Ectodermal cell (in vitro differentiated cells): ENCODE measurements around the gene BMPR2.
"Not testable (repeated sequence)": the region's sequence is repeated elsewhere in the genome, so short reads cannot be mapped to it uniquely, and the experiment has no call there.

Source experiments
- H3K27ac ChIP-seq: 2 replicates; pipeline ENCODE4 v1.7.0; 2013; ENCODE audit warnings: mild to moderate bottlenecking, low read depth, low read length; ENCODE audit not compliant: insufficient read depth, poor library complexity, severe bottlenecking
- H3K27me3 ChIP-seq: 2 replicates; pipeline ENCODE4 v1.7.0; 2013; ENCODE audit warnings: mild to moderate bottlenecking, low read length; ENCODE audit not compliant: insufficient read depth, control insufficient read depth, poor library complexity, severe bottlenecking
- H3K36me3 ChIP-seq: one replicate; pipeline ENCODE4 v1.7.0; 2013; ENCODE audit warnings: low read length; ENCODE audit not compliant: control insufficient read depth, insufficient read depth
- H3K4me1 ChIP-seq: one replicate; pipeline ENCODE4 v1.7.0; 2013; ENCODE audit warnings: low read length; ENCODE audit not compliant: control insufficient read depth, insufficient read depth
- H3K4me3 ChIP-seq: 2 replicates; pipeline ENCODE4 v1.7.0; 2013; ENCODE audit warnings: low read depth, low read length, control low read depth; ENCODE audit not compliant: insufficient read depth
- H3K9me3 ChIP-seq: 2 replicates; pipeline ENCODE4 v1.7.0; 2013; ENCODE audit warnings: mild to moderate bottlenecking, low read length, moderate library complexity; ENCODE audit not compliant: control insufficient read depth
- WGBS, 2 experiments: methylation state at CpG; one replicate each; pipeline ENCODE4 v1.1.7; 2013; ENCODE audit warnings: missing lambda C conversion rate in 2 of 2; 5-methylcytosine and 5-hydroxymethylcytosine counted together

BMPR2 gene

DNA sequence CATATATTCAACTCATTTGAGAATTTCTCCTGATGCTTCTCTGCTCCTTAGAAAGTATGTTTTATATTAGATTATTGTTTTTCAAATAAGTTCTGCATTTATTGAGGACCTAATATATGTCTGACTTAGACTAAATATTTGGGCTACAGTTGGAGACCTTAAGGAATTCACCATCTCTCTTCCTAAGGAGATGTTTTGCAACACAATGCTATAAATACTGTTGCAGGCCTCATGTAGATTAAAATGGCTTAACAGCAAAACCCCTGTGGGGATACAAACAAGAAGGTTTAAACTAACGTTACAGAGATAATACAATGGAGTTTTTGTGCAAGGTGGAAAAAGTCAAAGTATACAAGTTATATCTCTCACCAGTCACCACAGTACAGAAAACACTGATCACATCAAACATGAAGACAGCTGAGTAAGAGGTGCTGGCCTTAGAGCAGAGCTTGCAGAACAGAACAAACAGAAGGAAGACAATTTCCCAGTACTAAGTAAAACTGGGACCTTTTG is 20.1 kb upstream of the BMPR2 start:
- H3K4me3 ChIP-seq: no peak overlapping the region
- no peaks in the 10 kb centered on the region for H3K36me3 ChIP-seq
- 30% methylated on average over 1 of the region's 1 CpG; no CpG with 5 or more reads in 1 of the 2 experiments for WGBS, 2 experiments
- no peak overlapping the region for H3K27ac ChIP-seq
- H3K4me1 ChIP-seq: no peaks in the 10 kb centered on the region
- H3K9me3 ChIP-seq: no peaks in the 10 kb centered on the region
- no peaks in the 10 kb centered on the region for H3K27me3 ChIP-seq

DNA sequence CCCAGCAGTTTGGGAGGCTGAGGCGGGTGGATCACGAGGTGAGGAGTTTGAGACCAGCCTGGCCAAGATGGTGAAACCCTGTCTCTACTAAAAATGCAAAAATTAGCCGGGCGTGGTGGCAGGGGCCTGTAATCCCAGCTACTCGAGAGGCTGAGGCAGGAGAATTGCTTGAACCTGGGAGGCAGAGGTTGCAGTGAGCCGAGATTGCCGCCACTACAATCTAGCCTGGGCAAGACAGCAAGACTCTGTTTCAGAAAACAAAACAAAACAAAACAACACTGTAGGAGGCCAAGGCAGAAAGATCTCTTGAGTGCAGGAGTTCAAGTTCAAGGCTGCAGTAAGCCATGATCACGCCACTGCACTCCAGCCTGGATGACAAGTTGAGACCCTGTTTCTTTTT is 17.2 kb upstream of the BMPR2 start:
- not testable (repeated sequence) for H3K27ac ChIP-seq, H3K4me1 ChIP-seq, H3K4me3 ChIP-seq, H3K9me3 ChIP-seq, H3K27me3 ChIP-seq, H3K36me3 ChIP-seq
- WGBS, 2 experiments: 93 to 95% methylated on average over 8 of the region's 8 CpGs

DNA sequence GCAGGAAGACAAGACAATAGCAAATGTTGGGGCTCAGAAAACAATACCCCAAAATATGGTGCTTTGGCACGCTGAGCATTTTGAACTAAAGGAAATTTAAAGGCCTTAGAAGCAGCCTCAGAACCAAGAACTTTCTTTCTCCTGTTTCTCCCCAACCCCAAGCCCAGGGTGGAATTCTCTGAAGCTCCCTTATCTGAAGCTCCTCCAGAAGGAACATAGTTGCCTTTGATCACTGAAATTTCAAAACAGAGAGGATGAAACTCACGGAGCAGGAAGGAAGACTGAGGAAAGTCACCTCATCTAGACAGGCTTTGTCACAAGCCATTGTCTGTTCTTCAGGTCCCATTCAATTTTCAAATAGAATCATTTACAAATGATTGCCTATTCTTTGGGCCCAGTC is 15.5 kb upstream of the BMPR2 start:
- H3K27ac ChIP-seq: no peak overlapping the region
- H3K9me3 ChIP-seq: no peaks in the 10 kb centered on the region
- no peaks in the 10 kb centered on the region for H3K27me3 ChIP-seq
- H3K4me3 ChIP-seq: no peak overlapping the region
- H3K4me1 ChIP-seq: no peaks in the 10 kb centered on the region
- WGBS, 2 experiments: 71 to 81% methylated on average over 2 of the region's 2 CpGs
- H3K36me3 ChIP-seq: no peaks in the 10 kb centered on the region

- no peaks in the 10 kb centered on the region for H3K9me3 ChIP-seq
- no peak overlapping the region for H3K4me3 ChIP-seq
- no peaks in the 10 kb centered on the region for H3K27me3 ChIP-seq
- H3K27ac ChIP-seq: no peak overlapping the region
- 89 to 93% methylated on average over 4 of the region's 4 CpGs for WGBS, 2 experiments
- H3K4me1 ChIP-seq: no peaks in the 10 kb centered on the region
- H3K36me3 ChIP-seq: no peaks in the 10 kb centered on the region
Observed at GRCh38 chr2:202361108-202361507, 15.0 kb upstream of the BMPR2 start.

GRCh38 chr2:202373490-202373889 is 2.6 kb upstream of the BMPR2 start:
- 91 to 93% methylated on average over 7 of the region's 7 CpGs for whole genome bisulfite sequencing, 2 experiments
- no peak overlapping the region for H3K4me3 ChIP-seq
- no peaks in the 10 kb centered on the region for H3K9me3 ChIP-seq

DNA sequence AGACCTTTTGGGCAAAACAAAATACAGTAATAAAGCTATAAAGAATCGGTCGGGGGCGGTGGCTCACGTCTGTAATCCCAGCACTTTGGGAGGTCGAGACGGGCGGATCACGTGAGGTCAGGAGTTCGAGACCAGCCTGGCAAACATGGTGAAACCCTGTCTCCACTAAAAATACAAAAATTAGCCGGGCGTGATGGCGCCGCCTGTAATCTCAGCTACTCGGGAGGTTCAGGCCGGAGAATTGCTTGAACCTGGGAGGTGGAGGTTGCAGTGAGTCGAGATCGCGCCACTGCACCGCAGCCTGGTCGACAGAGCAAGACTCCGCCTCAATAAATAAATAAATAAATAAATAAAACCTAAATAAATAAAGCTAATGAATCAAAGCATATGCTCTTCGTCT is 1.7 kb upstream of the BMPR2 start:
- not testable (repeated sequence) for H3K4me1 ChIP-seq, H3K36me3 ChIP-seq, H3K27ac ChIP-seq, H3K27me3 ChIP-seq, H3K9me3 ChIP-seq, H3K4me3 ChIP-seq
- 87 to 91% methylated on average over 18 to 19 of the region's 22 CpGs for WGBS, 2 experiments

More at GRCh38 chr2:202373490-202373889, 2.6 kb upstream of the BMPR2 start:
- H3K27ac ChIP-seq: no peak overlapping the region
- peaks cover 5% of the 10 kb centered on the region for H3K4me1 ChIP-seq
- H3K27me3 ChIP-seq: peaks cover 9% of the 10 kb centered on the region
- H3K36me3 ChIP-seq: no peaks in the 10 kb centered on the region

DNA sequence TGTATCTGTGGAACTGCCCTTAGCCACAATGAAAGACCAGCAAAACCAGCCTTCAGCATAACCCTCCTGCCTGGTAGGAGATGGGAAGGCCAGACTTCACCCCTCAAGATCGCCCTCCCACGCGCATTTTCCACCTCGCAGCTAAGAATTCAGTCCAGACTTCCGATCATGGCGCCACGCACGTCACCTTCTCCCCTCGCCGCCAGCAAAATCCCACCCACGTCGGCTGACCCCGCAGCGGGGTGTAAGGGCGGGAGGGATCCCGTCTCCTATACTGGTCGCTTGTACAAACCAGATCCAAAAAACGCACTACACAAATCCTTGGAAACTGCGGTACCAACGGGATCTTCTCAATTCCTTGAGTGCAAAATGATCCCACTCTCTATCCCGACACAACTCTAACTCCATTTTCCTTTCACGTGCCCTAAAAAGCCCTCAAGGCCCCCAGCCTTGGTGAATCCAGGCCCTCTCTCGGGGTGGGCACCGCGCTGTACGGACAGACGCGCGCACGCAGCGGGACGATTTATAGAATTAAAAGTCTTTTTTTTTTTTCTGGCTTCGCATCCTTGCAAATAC is 1.0 kb upstream of the BMPR2 start:
- Histone ChIP-seq H3K4me1 (peaks cover 10% of the 10 kb centered on the region), H3K9me3 (no peaks in the 10 kb centered on the region), H3K27me3 (peaks cover 9% of the 10 kb centered on the region), H3K4me3 (peak overlapping the region; percentile 97), H3K36me3 (no peaks in the 10 kb centered on the region), H3K27ac (peak overlapping the region; percentile 89)
- WGBS, 2 experiments: 0% methylated on average over 33 of the region's 33 CpGs

- Histone ChIP-seq H3K9me3 (no peaks in the 10 kb centered on the region), H3K27me3 (peaks cover 9% of the 10 kb centered on the region), H3K4me1 (peaks cover 10% of the 10 kb centered on the region), H3K4me3 (peak overlapping the region; percentile 97), H3K36me3 (no peaks in the 10 kb centered on the region), H3K27ac (peak overlapping the region; percentile 89)
- 0% methylated on average over 69 of the region's 69 CpGs for WGBS, 2 experiments
Observed at GRCh38 chr2:202376460-202377206, 506 bp downstream of the BMPR2 start.

- 0% methylated on average over 37 to 38 of the region's 38 CpGs for WGBS, 2 experiments
- Histone ChIP-seq H3K4me1 (peaks cover 10% of the 10 kb centered on the region), H3K36me3 (no peaks in the 10 kb centered on the region), H3K27ac (no peak overlapping the region), H3K27me3 (peaks cover 9% of the 10 kb centered on the region), H3K4me3 (peak overlapping the region; percentile 97), H3K9me3 (no peaks in the 10 kb centered on the region)
Observed at GRCh38 chr2:202377207-202377761, 1.2 kb downstream of the BMPR2 start.

DNA sequence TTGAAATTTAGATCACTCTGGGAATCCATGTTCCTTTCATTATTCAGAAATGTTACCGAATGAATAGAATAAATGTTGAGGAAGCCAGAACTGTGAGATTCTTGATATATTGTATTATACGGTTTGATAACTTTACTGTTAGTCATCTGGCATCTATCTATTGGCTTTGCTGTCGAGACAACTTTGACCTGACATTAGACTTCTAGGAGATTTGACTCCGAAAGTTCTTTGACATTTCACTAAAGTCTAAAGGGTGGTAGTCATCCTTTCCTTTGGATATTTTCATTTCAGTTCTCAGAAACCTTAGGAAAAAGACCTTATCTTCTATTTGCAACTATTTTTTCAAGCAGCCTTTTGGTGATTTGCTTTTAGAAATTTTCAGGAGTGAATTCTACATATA is 1.9 kb downstream of the BMPR2 start:
- Histone ChIP-seq H3K4me1 (peaks cover 10% of the 10 kb centered on the region), H3K27me3 (peaks cover 9% of the 10 kb centered on the region), H3K9me3 (no peaks in the 10 kb centered on the region), H3K27ac (no peak overlapping the region), H3K4me3 (peak overlapping the region; percentile 97), H3K36me3 (no peaks in the 10 kb centered on the region)
- WGBS, 2 experiments: 9 to 14% methylated on average over 4 of the region's 4 CpGs
